Left ventricle myocardium superior (tissue), 1 donor: Measurements from ENCODE around the gene IRS2. TPM values are rescaled to one million over a fixed set of nuclear protein-coding genes. Genes with fewer than 3 reads are reported as not detected.
"Not testable (repeated sequence)": the region's sequence is repeated elsewhere in the genome, so short reads cannot be mapped to it uniquely, and the experiment has no call there.

Source experiments
- ATAC-seq: fragments of 200-7000 bp; cut with Tn5 transposase; one replicate; pipeline ENCODE4 v1.9.1; 2020; ENCODE audit warnings: mild to moderate bottlenecking, moderate library complexity
- DNase-seq: peaks from one replicate; pipeline ENCODE4 v3.0.0-alpha.2; 2020
- intact Hi-C: fragments of 100-400 bp; cut with micrococcal nuclease; formaldehyde crosslinking; loops from one replicate; pipeline ENCODE4 v1.11.0; 2022
- long read RNA-seq: library from polyadenylated mRNA; unstranded; transcript quantifications from one replicate; pipeline ENCODE4 v2.0.0, GENCODE V29; 2021
- total RNA-seq: library from RNA; stranded (reverse); fragmentation: NEBNext Ultra II Directional; extraction: Animal tissue kit (Norgen Biotek cat#: 25700); gene quantifications from one replicate; pipeline ENCODE4 v1.2.1, GENCODE V29; 2021
- donor health status: DM: no; HTN: yes; CAD: no; lungs with severe emphysema.

IRS2 gene
- 11.3 TPM for total RNA-seq
- long read RNA-seq, partial matches to known transcripts = 0 of 1 reads
- long read RNA-seq, other reads (novel, unspliced or antisense) = 1 of 1 reads

- intact Hi-C loops = loop anchor here (10.0 kb wide), 1 partner anchor 822 kb away; no protein-coding TSS in a partner anchor
- DNase-seq (peak; percentile 95), ATAC-seq (peak; percentile 76)
Observed at GRCh38 chr13:109786457-109787134, at the start of gene IRS2. IRS2 (minus strand) TSS chr13:109786583; CDS start chr13:109786053, 530 bp downstream.

- DNase-seq = no peak
- ATAC-seq = no peak
- intact Hi-C loops = no loop called here
Observed at GRCh38 chr13:109834973-109835720, 48.8 kb upstream of the IRS2 start.

- intact Hi-C loops = no loop called here
- ATAC-seq (no peak), DNase-seq (no peak)
Observed at GRCh38 chr13:109833940-109834339, 47.6 kb upstream of the IRS2 start.

- ATAC-seq (no peak), DNase-seq (no peak)
- intact Hi-C loops = no loop called here
Observed at GRCh38 chr13:109833071-109833470, 46.7 kb upstream of the IRS2 start.

GRCh38 chr13:109828591-109829316, 42.4 kb upstream of the IRS2 start:
- intact Hi-C loops, ATAC-seq: not testable (repeated sequence)
- peak; percentile 13 for DNase-seq

GRCh38 chr13:109823201-109823600, 36.8 kb upstream of the IRS2 start:
- ATAC-seq, intact Hi-C loops, DNase-seq: not testable (repeated sequence)

- intact Hi-C loops = no loop called here
- DNase-seq (no peak), ATAC-seq (no peak)
Observed at GRCh38 chr13:109821103-109821502, 34.7 kb upstream of the IRS2 start.

GRCh38 chr13:109819874-109820273, 33.5 kb upstream of the IRS2 start:
- intact Hi-C loops = no loop called here
- ATAC-seq = no peak
- no peak for DNase-seq

GRCh38 chr13:109818886-109819285, 32.5 kb upstream of the IRS2 start:
- intact Hi-C loops = no loop called here
- ATAC-seq (no peak), DNase-seq (no peak)

- intact Hi-C loops = no loop called here
- ATAC-seq = no peak
- DNase-seq = no peak
Observed at GRCh38 chr13:109817591-109818535, 31.5 kb upstream of the IRS2 start.

GRCh38 chr13:109816808-109817203, 30.4 kb upstream of the IRS2 start:
- intact Hi-C loops = no loop called here
- ATAC-seq (no peak), DNase-seq (no peak)

GRCh38 chr13:109816112-109816807, 29.9 kb upstream of the IRS2 start:
- ATAC-seq = no peak
- intact Hi-C loops = no loop called here

GRCh38 chr13:109815651-109816050, 29.3 kb upstream of the IRS2 start:
- no peak for DNase-seq
- ATAC-seq = no peak
- intact Hi-C loops = no loop called here

More at GRCh38 chr13:109816112-109816807, 29.9 kb upstream of the IRS2 start:
- no peak for DNase-seq

- no peak for ATAC-seq
- DNase-seq = no peak
- intact Hi-C loops = no loop called here
Observed at GRCh38 chr13:109813663-109814062, 27.3 kb upstream of the IRS2 start.

- intact Hi-C loops = no loop called here
- DNase-seq = no peak
Observed at GRCh38 chr13:109812382-109812781, 26.0 kb upstream of the IRS2 start.

GRCh38 chr13:109810761-109811510, 24.6 kb upstream of the IRS2 start:
- intact Hi-C loops = no loop called here
- ATAC-seq (no peak), DNase-seq (no peak)

More at GRCh38 chr13:109812382-109812781, 26.0 kb upstream of the IRS2 start:
- ATAC-seq = no peak

- ATAC-seq = no peak
- intact Hi-C loops = no loop called here
- DNase-seq = no peak
Observed at GRCh38 chr13:109809216-109809932, 23.0 kb upstream of the IRS2 start.
